GM19240 (cell line): ENCODE results near the gene FBLL1.
"Not testable (repeated sequence)": the region's sequence is repeated elsewhere in the genome, so short reads cannot be mapped to it uniquely, and the experiment has no call there.

Experiments
- DNase-seq: peaks from one replicate; pipeline ENCODE4 v3.0.0; 2011; ENCODE audit warnings: low spot score; ENCODE audit not compliant: insufficient read length

FBLL1 gene

DNA sequence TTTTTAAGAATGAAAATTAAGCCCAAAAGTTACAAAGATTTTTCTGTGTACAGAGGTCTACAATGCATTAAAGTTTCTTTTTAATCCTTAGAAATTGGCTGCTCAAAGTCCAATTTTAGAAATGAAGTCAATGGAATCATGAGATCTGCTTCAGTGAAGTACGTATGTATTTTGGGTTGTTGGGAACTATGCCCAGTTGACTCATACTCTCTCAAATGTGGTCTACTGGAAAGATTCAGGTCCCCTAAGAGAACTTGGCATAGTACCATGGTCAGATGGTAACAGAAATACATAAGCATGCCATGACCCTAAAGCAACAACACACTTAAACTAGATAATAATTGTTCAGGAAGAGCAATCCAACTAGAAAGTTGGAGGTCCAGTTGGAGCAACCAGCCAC, 23.0 kb downstream of the FBLL1 start:
- no peak for DNase-seq

GRCh38 chr5:168553377-168554130, 24.4 kb downstream of the FBLL1 start:
- DNase-seq: no peak

- DNase-seq: no peak
Observed at GRCh38 chr5:168557389-168557788, 28.3 kb downstream of the FBLL1 start.

- DNase-seq: no peak
Observed at GRCh38 chr5:168562279-168562678, 33.2 kb downstream of the FBLL1 start.

GRCh38 chr5:168563959-168564358, 34.9 kb downstream of the FBLL1 start:
- DNase-seq: no peak

DNA sequence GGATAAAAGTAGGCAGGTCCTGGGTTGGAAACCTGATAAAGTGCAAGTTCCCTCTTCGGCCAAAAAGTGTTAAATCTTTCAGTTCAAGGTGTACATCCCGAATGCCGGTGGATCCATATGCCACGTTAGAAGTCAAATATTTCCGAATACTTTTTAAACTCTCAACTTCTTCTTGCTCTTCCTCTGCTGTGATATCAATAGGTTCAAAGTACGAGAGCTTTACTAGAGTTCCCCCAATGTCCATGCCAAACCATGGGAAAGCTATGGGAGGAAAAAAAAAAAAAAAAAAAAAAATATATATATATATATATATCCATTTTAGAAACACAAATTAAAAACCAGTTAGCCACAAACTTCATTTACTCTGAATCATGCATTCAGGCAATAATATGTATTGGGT, 39.6 kb downstream of the FBLL1 start:
- DNase-seq: no peak

GRCh38 chr5:168570490-168571328, 41.6 kb downstream of the FBLL1 start:
- no peak for DNase-seq

DNA sequence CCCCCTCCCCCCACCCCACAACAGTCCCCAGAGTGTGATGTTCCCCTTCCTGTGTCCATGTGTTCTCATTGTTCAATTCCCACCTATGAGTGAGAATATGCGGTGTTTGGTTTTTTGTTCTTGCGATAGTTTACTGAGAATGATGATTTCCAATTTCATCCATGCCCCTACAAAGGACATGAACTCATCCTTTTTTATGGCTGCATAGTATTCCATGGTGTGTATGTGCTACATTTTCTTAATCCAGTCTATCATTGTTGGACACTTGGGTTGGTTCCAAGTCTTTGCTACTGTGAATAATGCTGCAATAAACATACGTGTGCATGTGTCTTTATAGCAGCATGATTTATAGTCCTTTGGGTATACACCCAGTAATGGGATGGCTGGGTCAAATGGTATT, 44.6 kb downstream of the FBLL1 start:
- DNase-seq: not testable (repeated sequence)

- DNase-seq: not testable (repeated sequence)
Observed at GRCh38 chr5:168574156-168574555, 45.1 kb downstream of the FBLL1 start.

DNA sequence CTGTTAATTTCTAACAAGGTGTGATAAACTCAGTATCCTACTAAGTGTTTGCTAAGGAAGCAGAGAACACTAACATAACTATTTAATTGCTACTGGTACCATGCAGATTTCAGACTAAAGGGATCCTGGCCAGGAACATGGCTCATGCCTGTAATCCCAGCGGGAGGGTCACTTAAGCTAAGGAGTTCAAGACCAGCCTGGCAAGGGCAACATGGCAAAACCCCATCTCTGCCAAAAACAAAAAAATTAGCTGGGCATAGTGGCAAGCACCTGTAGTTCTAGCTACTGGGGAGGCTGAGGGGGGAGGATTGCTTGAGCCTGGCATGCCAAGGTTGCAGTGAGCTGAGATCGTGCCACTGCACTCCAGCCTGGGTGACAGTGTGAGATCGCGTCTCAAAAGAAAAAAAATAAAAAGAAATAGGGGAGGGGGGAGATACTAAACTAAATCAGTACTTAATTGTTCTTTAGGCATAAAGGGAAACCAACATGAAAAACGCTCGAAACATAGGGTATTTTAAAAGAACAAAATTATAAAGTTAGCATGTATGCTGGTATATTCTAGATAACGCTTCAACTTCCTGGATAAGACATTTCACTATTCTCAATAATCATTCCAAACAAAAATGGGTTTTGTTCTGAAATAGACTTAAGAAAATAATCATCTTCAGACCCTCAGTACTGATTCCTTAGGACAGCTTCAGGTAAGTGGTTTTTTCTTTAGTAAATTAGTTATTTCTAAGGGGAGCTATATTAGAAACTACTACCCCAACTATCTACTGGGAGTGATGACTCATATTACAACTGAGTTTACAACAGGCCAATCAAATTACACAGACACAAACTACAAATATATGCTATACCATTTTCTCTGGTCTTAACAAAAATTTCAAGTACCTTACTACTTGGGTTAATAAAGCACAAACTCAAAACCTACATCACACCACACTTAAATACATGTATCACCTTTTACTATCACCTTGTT, 46.6 kb downstream of the FBLL1 start:
- DNase-seq: no peak

DNA sequence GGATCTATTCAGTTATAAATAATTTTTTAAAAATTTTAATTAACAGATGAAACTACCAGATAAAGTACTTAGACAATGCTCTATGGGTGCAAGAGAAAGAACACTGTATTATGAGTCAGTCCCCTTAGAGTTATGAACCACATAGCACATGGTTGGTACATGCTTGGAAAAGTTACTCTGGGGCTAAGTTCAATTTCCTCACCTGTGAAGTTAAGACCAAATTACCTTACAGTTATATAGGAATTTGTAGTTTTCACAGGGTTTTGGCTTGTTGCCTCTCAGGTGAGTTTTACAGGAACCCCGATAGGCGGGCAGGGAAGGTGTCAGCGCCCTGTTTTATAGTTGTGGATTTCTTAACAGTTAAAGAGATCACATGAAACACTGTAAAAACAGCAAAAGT, 48.9 kb downstream of the FBLL1 start:
- DNase-seq: no peak

GRCh38 chr5:168578538-168579487, 49.7 kb downstream of the FBLL1 start, which contains the start of gene PANK3:
Gene PANK3, minus strand, starts transcription at chr5:168579368. Its CDS starts 85 bp downstream, at chr5:168579283.
- DNase-seq: peak; percentile 52

GRCh38 chr5:168579488-168580226, 50.6 kb downstream of the FBLL1 start:
- peak; percentile 87 for DNase-seq

DNA sequence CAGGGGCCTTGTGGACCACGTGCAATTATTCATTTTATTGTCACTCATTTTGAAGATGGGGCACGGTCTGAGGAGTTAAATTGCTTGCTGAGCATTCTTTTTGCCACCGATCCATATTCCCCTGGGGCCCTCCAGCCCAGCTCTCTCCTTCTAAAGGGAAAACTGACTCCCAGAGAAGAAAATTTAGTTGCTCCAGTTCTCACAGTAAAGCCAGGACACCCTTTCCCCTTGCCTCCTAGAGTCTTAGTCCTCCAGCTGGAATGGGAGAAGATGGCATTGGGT, 51.1 kb downstream of the FBLL1 start:
- DNase-seq: no peak
